AG08395 (cell line): Measurements from ENCODE around the gene HSPA1L.

Experiments used
- DNase-seq: peaks from one replicate; pipeline ENCODE4 v3.0.0; 2012; ENCODE audit warnings: mixed read lengths, low spot score

Gene HSPA1L

DNA sequence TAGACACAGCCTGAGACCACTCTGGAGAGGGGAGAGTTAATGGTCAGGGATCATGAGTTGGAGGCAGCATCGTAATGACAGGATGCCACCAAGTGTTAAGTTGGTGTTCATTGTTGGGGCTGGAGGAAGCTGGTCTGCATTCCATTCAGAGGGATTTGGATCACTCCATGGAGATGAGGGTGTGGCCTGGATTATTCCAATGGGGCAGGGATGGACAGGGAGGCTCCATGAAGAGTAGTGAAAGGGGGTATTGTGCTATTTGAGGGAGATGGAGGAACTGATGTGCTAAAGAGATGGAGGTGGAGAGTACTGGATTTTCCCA lies 51.5 kb downstream of the HSPA1L start:
- peak; percentile 94 for DNase-seq

DNA sequence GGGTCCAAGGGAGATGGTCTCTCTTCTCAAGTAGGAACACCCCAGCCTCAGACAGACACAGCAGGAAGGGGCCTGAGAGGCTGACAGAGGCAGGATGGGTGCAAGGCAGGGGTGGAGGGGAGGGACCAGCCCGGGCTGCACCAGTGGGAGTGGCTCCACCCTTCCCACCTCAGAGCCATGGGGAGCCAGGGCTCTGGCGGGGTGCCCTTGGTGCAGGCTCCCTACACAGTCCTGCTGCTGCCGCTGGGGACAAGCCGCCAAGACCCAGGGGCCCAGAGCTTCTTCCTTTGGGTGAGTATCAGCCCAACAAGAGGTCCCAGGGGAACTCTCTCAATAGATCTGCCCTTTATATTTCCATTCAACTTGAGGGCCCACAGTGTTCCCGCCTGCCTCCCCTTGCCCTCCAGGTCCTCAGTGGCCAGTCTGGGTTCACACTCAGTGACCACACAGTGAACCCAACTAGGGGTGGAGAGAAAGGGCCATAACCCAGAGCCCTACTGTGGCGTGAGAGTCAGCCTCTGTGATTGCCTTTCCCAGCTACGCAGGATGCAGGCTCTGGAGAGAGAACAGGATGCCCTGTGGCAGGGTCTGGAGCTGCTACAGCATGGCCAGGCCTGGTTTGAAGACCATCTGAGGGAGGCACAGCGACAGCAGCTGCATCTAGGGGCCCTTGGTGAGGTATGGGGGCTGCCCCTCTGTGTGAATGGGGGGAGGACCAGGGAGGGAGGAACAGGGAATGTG lies 52.0 kb downstream of the HSPA1L start:
- no peak for DNase-seq

DNA sequence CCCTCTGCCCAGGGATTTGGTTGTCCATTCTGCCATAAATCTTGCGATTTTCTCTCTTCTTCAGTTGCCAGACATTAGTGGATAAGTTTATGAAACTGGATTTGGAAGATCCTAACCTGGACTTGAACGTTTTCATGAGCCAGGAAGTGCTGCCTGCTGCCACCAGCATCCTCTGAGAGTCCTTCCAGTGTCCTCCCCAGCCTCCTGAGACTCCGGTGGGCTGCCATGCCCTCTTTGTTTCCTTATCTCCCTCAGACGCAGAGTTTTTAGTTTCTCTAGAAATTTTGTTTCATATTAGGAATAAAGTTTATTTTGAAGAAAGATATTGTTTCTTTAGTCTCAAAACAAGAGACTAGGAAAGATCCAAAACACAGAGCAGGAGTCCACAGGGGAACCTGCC lies 52.7 kb downstream of the HSPA1L start, which contains the start of gene SAPCD1:
Gene SAPCD1 (plus strand): TSS at position 301 of the 400 bp plus-strand sequence. CDS start 399 bp downstream, outside the sequence.
- DNase-seq, result no peak

DNA sequence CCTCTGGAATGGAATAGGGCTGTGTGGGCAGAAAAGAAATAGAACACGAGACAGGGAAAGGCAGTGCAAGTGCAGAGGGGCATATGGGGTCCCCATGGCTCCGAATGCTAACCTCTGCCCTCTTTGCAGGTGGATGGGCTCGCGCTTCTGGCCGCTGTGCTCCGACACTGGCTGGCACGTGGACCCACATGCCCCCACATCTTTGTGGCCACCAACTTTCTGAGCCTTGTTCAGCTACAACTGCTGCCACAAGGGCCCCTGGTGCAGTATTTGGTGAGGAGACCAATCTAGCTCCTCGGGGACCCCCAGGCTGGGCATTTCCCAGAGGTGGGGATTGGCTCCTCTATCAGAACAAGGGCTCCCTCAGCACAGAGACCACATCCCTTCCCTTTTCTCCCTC lies 53.7 kb downstream of the HSPA1L start:
- DNase-seq, result no peak

DNA sequence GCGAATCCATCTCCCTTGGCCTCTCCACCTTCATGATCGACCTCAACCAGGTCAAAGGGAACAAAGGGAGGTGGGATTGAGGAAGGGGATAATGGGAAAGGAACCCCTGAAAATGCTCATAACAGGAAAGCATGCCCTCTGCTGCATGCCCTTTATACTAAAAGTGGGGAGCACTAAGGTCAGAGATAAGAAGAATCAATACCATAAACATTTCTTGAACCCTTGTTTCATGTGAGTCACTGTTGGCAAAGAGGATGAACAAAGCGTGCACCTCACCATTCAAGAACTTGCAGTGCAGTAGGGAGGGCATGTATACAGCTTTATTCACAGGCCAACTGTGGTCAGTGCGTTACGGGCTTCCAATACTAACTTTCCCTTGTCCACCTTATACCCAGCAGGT lies 54.3 kb downstream of the HSPA1L start:
- no peak for DNase-seq
